HG02588 (cell line): ENCODE results near the gene CACNG3.
"Not testable (repeated sequence)": the region's sequence is repeated elsewhere in the genome, so short reads cannot be mapped to it uniquely, and the experiment has no call there.

Source experiments
- ATAC-seq: cut with Tn5 transposase; IDR thresholded peaks from one replicate; pipeline ENCODE4 v1.9.1; 2021; ENCODE audit warnings: mild to moderate bottlenecking, moderate library complexity; ENCODE audit not compliant: unreplicated experiment

Gene CACNG3

DNA sequence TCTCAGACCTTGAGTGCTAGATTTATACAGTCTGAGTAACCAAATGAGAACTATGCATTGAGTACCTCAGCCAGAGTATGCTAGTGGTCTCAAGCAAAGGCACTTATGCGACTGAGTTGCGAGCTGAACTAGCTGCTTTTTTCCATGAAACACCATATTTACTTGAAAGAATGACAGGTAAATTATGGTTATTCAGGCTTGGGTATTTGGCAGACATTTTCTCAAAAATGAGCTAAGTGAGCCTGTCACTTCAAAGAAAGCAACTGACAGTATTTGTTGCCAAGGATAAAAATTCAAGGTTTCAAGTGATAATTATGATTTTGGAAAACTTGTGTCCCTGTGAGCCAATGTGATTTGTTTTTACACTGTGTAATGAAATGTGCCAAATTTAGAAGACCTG, 19.3 kb downstream of the CACNG3 start:
- ATAC-seq: no peak

DNA sequence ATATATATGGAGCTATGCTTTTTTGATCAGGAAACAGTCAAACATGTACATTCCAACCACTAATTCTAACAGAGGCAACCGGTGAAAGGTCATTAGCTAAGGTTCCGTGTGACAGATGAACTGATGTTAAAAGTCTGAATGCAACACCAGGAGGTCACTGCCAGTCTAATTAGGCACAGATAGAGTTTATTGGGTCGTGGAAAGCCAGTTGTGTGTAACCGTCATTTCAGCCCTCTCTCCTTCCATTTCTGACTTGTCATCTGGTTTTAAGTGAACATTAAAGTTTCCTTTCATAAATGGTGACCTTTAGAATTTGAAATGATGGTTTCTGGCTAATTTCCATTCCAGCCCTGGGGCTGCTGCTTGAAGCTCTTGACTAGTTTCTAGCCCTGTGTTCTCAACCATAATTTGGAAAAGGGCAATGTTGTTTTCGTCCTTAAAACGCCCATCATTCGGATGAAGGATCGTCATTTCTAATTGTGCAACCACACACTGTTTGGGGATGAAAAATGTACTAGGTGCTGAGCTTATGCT, 23.9 kb downstream of the CACNG3 start:
- ATAC-seq: no peak

DNA sequence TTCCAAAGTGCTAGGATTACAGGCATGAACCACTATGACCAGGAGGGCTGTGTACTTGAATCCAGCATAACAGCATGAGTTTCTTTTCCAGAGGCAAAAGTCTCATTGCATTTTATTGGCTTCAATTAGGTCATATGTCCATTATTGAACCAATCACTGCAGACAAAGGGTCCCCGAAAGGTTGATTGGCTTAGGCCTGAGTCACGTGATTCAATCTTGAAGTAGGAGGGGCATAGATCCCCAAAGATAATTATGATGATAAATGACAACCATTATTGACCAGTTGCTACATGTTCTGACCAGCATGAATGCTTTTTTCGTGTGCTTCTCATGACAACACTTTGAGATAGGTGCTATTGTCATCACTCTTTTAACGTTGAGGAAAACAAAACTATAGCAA, 25.3 kb downstream of the CACNG3 start:
- no peak for ATAC-seq

- ATAC-seq: no peak
Measured at GRCh38 chr16:24282141-24282540, 26.0 kb downstream of the CACNG3 start.

DNA sequence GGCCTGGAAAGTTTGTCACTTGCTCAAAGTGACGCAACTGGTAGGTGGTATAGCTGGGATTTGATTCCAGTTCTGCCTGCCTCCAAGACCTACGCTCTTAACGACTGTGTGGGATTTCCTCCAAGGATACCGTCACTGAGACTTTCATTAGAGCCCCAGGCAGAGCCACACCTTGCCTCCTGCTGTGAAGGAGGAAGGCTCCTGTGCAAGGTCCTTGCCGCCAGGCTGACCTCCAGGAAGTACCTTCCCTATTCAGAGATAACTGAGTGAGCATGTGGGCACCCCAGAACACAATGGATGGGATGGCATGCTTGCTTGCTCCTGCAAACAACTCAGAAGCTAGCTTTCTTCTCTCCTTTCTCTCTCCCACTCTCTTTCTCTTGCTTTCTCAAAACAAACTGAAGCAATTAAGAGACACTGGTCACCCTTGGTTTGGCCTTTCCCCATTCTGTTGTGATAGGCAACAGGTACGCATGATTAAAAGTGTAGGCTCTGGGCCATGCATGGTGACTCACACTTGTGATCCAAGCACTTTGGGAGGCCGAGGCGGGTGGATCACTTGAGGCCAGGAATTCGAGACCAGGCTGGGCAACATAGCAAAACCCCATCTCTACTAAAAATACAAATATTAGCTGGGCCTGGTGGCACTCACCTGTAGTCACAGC, 30.7 kb downstream of the CACNG3 start:
- ATAC-seq: no peak

- ATAC-seq: no peak
Measured at GRCh38 chr16:24288516-24288915, 32.4 kb downstream of the CACNG3 start.

DNA sequence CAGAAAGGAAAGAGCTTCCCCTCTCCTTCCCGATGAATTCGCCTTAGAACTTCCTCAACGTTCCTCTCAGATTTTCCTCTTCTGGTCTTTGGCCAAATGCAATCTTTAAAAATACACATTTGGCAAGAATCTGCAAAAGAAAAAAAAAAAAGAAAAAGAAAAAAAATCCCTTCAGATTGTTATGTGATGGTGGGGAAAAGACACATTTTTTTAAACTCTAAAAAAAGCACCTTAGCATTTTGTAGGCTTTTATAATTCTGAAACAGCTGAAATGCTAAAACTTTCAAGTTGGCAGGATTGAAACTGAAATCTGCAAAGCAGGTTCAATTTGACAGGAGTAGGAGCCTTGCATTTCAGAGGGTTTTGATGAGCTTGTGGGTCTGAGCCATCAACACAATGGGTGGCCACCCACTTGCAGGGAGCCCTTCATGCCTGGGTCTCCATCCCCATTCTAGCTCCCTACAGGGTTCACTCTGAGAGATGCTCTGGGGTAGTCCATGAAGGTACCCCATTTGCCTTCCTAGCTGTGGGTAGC, 33.1 kb downstream of the CACNG3 start:
- no peak for ATAC-seq

GRCh38 chr16:24291932-24292331, 35.8 kb downstream of the CACNG3 start:
- no peak for ATAC-seq

- no peak for ATAC-seq
Measured at GRCh38 chr16:24294131-24294530, 38.0 kb downstream of the CACNG3 start.

GRCh38 chr16:24297375-24297774, 41.2 kb downstream of the CACNG3 start:
- ATAC-seq: no peak

- no peak for ATAC-seq
Measured at GRCh38 chr16:24298548-24299167, 42.5 kb downstream of the CACNG3 start.

DNA sequence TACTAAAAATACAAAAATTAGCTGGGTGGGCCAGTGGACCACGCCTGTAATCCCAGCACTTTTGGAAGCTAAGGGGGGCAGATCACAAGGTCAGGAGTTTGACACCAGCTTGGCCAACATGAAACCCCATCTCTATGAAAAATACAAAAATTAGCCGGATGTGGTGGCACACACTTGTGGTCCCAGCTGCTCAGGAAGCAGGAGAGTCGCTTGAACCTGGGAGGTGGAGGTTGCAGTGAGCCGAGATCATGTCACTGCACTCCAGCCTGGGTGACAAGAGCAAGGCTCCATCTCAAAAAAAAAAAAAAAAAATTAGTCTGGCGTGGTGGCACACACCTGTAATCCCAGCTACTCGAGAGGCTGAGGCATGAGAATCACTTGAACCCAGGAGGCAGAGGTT, 44.6 kb downstream of the CACNG3 start:
- ATAC-seq: not testable (repeated sequence)

DNA sequence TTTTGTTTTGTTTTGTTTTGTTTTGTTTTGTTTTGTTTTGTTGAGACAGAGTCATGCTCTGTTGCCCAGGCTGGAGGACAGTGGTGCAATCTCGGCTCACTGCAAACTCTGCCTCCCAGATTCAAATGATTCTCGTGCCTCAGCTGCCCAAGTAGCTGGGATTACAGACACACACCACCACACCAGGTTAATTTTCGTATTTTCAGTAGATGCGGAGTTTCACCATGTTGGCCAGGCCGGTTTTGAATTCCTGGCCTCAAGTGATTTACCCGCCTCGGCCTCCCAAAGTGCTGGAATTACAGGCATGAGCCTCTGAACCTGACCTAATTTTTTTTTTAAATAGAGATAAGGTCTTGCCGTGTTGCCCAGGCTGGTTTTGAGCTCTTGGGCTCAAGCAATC, 46.5 kb downstream of the CACNG3 start:
- ATAC-seq: no peak

GRCh38 chr16:24308200-24308599, 52.1 kb downstream of the CACNG3 start:
- ATAC-seq: no peak

- ATAC-seq: no peak
Measured at GRCh38 chr16:24309258-24310142, 53.4 kb downstream of the CACNG3 start.

GRCh38 chr16:24315343-24315742, 59.2 kb downstream of the CACNG3 start:
- no peak for ATAC-seq

DNA sequence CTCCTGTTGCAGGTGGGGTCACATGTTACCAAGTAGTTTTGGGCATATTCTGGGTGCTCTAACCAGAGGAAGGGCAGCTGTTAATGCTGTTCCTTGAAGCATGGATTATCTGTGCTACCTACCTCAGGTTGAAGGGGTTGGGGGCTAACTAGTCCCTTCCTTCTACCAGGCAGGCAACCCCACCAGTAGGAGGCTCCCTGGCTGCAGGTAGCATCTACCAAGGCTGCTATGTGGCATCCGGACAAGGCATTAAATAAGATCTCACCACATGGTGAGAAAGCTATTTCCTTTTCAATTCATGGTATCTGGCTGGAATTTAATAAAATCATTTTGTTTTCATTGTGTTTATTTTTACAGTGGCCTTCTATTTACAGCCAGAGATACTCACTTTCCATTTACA, 62.5 kb downstream of the CACNG3 start:
- no peak for ATAC-seq

DNA sequence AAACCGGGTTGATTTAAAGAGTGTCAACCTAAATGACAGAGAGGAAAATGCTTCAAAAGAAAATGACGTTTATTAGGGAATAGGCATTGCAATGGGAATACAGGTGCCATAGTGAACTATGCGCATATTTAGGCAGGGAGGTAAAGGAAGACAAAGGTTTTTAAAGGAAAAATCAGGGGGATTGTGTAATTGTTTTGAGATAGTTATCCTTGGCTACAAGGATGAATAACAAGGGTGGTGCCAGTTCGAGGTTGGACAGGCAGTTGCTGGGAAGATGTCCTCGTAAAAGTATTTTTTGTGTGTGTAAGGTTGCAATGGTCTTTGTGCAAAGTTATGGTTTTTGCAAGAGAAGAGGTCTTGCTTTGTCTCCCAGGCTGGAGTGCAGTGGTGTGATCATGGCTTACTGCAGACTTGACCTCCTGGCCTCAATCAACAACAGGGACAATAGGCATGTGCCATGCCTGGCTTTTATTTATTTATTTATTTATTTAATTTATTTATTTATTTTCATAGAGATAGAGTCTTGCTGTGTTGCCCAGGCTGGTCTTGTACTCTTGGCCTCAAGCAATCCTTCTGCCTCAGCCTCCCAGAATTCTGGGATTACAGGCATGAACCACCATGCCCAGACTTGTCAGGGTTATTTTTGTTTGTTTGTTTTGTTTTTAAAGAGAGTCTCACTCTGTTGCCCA, 63.1 kb downstream of the CACNG3 start:
- ATAC-seq: no peak

DNA sequence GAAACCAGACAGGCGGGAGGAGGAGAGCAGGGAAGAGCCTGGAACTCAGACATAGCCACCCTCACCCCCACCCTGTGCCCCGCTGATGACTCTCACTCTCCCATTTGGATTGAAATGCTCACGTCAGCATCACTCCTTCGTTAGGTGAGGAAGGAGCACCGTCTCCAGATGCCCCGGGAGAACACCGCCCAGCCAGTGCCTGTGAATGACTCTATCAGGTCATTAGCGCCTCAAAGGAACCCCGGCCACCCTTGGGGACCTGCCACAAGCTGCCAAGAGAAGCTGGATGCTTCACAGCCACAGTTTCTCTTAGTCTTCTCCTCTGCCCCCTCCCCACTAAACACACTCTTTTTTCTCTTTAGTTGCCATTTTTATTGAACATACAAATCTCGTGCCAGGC, 66.0 kb downstream of the CACNG3 start:
- no peak for ATAC-seq

GRCh38 chr16:24324421-24324820, 68.3 kb downstream of the CACNG3 start:
- ATAC-seq: no peak
